Retina (tissue), 1 donor: ENCODE results near the gene AKR1B1.
A peak's percentile ranks its signal among the peaks of the same experiment; 100 is the strongest.

Source experiments
- DNase-seq: peaks from one replicate; pipeline ENCODE4 v3.0.0-alpha.2; 2016

Gene AKR1B1

GRCh38 chr7:134443396-134444070, 15.4 kb downstream of the AKR1B1 start:
- no peak for DNase-seq

DNA sequence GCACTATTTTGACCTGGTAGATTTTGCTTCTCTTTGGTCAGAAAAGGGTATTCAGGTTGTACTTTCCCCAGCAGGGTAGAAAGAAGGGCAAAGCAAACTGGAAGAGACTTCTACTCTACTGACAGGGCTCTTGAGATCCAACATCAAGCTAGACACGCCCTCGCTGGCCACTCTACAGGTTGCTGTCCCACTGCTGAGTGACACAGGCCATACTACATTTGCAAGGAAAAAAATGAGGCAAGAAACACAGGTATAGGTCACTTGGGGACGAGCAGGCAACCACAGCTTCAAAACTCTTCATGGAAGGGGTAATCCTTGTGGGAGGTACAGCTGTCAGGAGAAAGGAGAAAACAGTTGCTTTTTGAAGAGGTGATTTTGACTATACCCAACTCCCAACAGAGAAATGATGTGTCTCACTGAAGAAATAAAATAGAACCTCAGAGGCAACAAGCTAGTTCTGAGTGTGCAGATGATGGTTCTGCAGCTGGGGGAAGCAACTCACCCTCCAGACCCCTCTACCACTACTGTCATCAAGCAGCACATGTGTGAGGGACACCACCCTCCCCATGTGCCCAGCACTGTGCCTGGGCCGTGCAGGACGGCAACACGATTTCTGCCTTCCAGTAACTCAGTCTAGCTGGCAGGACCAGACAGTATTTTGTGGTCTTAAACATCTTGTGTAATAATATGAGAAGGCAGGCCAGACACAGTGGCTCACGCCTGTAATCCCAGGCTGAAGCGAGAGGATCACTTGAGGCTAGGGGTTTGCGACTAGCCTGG, 16.3 kb downstream of the AKR1B1 start:
- DNase-seq = no peak

- no peak for DNase-seq
These were observed 17.6 kb downstream of the AKR1B1 start for GRCh38 chr7:134441264-134441663.

- no peak for DNase-seq
These were observed 18.4 kb downstream of the AKR1B1 start for GRCh38 chr7:134440476-134440875.

- DNase-seq = no peak
These were observed 18.8 kb downstream of the AKR1B1 start for GRCh38 chr7:134440067-134440466.

DNA sequence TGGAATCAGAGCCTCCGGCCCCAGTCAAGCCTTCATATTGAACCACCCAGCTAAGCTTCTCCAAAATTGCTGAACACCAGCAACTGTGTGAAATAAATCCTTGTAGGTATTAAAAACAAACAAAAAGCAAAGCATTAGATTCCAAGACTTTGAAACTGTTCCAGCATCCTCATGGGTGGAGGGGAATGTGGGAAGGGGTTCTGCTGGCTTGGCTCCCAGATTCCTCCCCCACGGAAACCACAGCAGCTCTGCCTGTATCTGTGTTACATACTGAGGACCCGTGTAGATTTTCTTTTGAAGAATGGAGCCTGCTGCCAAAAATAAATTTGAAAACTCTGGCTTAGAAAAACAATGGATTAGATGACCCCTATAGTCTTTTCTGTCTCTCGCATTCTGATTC, 20.0 kb downstream of the AKR1B1 start:
- DNase-seq = no peak

DNA sequence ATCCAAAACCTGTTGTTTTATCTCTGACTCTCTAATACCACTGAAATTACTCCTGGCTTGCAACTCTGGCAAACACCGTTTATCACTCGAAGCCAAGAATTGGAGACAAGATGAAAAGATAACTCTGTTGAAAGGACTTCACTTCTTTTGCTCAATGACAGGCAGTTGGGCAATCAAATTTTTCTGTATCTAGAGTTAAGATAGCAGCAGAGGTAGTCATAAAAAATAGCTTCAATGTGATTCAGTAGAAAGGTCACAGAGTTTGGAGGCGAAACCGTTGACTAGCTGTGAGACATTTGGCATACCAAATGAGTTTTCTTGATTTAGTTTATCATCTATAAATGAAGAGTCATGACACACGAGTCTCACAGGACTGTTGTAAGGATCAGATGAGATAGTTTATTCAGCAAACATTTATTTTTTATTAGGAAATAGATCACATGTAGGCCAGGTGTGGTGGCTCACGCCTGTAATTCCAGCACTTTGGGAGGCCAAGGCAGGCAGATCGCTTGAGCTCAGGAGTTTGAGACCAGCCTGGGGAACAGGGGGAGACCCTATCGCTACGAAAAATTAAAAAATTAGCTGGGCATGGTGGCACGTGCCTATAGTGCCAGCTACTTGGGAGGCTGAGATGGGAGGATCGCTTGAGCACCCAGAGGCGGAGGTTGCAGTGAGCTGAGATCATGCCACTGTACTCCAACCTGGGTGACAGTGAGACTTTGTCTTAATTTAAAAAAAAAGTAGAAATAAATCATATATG, 23.6 kb downstream of the AKR1B1 start:
- no peak for DNase-seq

- no peak for DNase-seq
These were observed 24.2 kb downstream of the AKR1B1 start for GRCh38 chr7:134434701-134435100.

GRCh38 chr7:134433430-134433829, 25.5 kb downstream of the AKR1B1 start:
- no peak for DNase-seq

GRCh38 chr7:134432296-134433152, 26.4 kb downstream of the AKR1B1 start:
- DNase-seq = peak; percentile 95

- DNase-seq = no peak
These were observed 27.1 kb downstream of the AKR1B1 start for GRCh38 chr7:134431815-134432214.

DNA sequence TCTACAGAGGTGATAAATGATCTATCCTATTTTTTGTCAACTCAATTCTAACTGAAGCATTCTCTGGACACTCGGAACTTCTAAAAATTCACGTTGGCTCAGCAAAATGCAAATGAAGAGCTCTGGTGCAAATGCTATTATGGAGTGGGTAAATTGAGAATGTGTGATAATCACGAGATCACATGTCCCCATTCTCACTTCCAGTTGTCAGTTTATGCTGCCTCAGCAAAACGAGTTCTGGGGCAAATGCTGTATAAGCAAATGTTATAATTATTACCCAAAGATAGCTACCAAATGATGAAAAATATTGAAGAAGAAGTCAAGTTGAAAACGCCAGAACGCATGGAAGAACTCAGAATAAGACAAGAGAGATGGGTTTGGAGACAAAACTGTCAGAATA, 29.4 kb downstream of the AKR1B1 start:
- DNase-seq = no peak

DNA sequence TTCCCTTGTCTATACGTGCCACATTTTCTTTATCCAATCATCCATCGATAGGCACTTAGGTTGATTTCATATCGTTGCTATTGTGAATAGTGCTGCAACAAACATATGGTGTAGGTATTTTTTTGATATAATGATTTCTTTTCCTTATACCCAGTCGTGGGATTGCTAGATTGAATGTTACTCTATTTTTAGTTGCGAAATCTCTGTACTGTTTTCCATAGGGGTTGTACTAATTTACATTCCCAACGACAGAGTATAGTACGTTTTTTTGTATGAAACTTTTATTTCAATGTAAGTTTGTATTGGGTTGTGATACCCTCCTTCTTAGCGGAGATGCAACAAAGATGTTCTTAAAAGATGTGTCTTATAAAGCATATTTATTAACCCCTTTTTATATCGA, 30.0 kb downstream of the AKR1B1 start:
- no peak for DNase-seq

DNA sequence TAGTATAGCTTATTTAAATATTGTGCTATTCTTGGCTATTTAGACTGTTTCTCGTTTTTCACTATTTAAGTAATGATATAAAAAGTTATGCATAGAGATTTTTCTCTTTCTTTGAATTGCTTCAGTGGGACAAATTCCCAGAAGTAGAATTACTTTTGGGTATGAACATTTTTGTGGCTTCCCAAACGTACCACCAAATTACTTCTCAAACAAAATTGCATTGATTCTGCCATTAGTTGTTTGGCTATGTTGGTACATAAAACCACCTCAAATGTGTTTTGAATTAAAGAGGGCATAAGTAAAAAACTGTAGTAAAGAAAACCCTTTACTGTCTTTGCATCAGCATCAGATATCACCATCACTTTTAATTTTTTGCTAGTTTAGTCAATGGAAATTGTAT, 31.0 kb downstream of the AKR1B1 start:
- no peak for DNase-seq

- no peak for DNase-seq
These were observed 33.1 kb downstream of the AKR1B1 start for GRCh38 chr7:134425777-134426176.

DNA sequence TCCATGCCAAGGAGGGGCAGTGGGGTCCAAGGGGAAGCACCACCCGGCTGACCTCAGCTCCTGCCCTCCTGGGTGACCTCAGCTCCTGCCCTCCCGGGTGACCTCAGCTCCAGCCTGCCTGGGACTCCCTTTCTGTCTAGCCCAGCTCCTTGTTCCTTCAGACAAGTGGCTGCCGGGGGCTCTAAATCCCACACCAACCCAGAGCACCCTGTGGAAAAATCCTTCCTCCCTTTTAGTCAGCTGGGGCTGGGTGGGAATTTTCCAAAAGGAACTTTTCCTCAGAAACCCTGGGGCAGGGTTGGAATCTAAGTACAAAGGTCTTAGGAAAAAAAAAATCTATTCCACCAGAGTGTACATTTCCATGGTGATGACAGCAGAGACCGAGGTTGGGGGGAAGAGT, 36.3 kb downstream of the AKR1B1 start:
- DNase-seq = no peak

- DNase-seq = no peak
These were observed 36.9 kb downstream of the AKR1B1 start for GRCh38 chr7:134422008-134422407.

GRCh38 chr7:134420424-134421125, 38.3 kb downstream of the AKR1B1 start:
- peak; percentile 53 for DNase-seq

DNA sequence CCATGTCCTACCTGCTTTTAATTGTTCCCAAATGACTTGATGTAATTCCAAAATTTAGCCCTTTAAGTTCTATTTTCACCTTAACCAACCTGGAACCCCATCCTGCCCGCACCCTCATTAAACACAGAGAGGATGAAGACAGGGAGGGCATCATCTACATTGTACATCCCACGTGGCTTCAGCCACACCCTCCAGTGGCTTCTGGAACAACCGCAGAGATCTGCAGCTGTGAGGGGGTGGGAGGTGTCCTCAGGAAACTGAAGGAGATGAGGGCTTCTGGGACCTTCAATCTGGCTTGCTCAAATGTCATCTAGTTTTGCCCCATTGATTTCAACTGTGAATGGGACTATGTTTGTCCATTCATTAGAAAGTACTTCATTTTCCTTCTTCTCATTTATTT, 39.0 kb downstream of the AKR1B1 start:
- no peak for DNase-seq

- DNase-seq = no peak
These were observed 39.8 kb downstream of the AKR1B1 start for GRCh38 chr7:134419085-134419484.

- no peak for DNase-seq
These were observed 43.2 kb downstream of the AKR1B1 start for GRCh38 chr7:134415700-134416099.

- DNase-seq = no peak
These were observed 44.8 kb downstream of the AKR1B1 start for GRCh38 chr7:134414109-134414508.
